GM21526 (cell line): Measurements from ENCODE around the gene SAT2.
"Not testable (repeated sequence)": the region's sequence is repeated elsewhere in the genome, so short reads cannot be mapped to it uniquely, and the experiment has no call there.

ENCODE experiments used
- ATAC-seq: cut with Tn5 transposase; IDR thresholded peaks from one replicate; pipeline ENCODE4 v1.9.1; 2021; ENCODE audit warnings: moderate library complexity; ENCODE audit not compliant: unreplicated experiment, low FRiP score

The SAT2 gene

DNA sequence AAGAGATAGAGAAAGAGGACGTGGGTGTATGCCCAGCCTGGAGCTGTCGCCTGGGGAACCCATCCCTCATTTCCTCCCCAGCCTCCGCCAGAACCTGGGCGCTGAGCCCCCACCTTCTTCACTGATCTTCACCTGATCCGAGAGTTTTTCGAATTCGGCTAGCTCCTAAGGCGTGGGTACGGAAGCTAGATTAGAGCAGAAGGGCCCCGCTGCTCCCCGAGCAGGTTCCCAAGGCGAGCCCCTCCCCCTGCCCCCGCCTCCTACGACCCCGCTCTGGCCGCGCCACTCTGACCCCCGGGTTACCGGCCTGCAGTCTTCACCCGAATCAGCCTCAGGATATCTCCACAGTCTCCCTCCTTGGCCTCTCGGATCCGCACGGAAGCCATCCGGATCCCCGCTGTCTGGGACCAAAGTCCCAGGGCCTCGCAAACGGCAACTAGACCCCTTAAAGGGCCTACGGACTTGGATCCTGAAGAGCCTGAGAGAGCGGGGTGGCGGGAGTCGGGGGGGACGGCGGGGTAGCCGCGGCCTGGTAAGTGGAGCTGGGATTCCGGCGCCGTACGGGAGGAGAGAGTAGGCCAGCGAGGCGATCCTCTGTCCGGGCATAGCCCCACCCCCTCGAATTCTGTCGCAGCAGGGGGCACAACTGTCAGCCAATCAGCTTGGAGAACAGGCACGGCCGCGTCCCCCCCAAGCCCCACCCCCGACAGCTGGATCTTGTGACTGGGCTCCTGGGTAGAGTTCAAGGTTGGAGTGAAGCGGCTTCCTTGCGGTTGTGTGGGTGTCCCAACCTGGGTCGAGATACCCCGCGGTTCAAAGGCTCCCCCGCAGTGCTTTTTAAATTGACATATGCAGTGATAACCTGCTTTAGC lies at the start of gene SAT2:
Gene SAT2 (minus strand): TSS at position 572 of the 872 bp plus-strand sequence. CDS start 186 bp downstream, at position 386.
- ATAC-seq, result peak; percentile 68

DNA sequence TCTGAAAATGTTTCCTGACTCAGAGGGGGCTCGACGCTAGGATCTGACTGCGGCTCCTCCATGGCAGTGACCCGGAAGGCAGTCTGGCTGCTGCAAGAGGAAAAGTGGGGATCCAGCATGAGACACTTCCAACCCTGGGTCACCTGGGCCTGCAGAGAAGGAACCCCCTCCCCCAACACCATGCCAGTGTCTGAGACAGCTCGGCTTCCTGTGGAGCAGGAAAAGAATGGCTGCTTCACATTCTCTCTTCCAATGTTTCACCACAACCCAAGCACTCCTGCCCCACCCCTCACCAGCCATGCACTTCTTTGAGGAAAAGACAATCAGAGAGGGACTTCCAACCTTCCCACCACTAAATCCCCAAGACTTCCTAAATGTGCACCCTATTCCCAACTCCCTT lies 48.9 kb upstream of the SAT2 start:
- ATAC-seq, result no peak

- no peak for ATAC-seq
Measured at GRCh38 chr17:7674934-7675333, 47.3 kb upstream of the SAT2 start.

GRCh38 chr17:7673239-7673638 lies 45.6 kb upstream of the SAT2 start:
- no peak for ATAC-seq

GRCh38 chr17:7668482-7668881 lies 40.9 kb upstream of the SAT2 start:
- ATAC-seq, result no peak

DNA sequence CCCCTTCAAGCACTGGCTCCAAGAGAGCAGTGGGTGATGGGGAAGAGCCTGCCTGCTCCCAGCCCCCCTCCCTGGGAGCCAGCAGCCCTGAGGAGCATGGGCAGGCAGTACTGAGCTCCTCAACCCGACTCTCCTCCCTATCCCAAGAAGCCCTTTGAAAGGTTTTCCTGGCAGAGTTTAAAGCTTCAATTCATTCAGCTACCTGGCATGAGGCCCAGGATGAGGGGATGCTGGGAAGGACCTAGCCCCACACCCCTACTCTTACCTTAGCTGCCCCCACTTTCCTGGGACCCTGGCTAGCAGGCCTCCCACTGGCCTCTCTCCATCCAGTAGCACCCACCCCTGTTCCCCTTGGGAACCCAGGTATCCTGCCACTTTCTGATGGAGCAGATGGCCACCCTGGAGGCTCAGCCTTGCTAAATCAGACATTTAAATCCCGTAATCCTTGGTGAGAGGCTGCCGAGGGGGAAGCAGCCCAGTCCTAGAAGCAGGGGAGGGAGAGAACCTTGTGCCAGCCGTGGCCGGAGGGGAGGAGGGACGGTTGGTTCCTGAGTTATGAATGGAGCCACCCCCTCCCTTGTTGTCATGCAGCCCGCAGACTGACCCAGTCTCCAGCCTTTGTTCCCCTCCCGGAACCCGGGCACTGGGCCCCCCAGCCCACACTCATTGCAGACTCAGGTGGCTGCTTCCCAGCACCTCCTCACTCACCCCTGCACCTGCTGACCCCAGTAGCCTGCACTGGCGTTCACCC lies 40.2 kb upstream of the SAT2 start:
- no peak for ATAC-seq

GRCh38 chr17:7656958-7657609 lies 29.5 kb upstream of the SAT2 start:
- ATAC-seq, result no peak

GRCh38 chr17:7655541-7655840 lies 27.9 kb upstream of the SAT2 start:
- ATAC-seq, result no peak

- no peak for ATAC-seq
Measured at GRCh38 chr17:7654832-7655540, 27.4 kb upstream of the SAT2 start.

DNA sequence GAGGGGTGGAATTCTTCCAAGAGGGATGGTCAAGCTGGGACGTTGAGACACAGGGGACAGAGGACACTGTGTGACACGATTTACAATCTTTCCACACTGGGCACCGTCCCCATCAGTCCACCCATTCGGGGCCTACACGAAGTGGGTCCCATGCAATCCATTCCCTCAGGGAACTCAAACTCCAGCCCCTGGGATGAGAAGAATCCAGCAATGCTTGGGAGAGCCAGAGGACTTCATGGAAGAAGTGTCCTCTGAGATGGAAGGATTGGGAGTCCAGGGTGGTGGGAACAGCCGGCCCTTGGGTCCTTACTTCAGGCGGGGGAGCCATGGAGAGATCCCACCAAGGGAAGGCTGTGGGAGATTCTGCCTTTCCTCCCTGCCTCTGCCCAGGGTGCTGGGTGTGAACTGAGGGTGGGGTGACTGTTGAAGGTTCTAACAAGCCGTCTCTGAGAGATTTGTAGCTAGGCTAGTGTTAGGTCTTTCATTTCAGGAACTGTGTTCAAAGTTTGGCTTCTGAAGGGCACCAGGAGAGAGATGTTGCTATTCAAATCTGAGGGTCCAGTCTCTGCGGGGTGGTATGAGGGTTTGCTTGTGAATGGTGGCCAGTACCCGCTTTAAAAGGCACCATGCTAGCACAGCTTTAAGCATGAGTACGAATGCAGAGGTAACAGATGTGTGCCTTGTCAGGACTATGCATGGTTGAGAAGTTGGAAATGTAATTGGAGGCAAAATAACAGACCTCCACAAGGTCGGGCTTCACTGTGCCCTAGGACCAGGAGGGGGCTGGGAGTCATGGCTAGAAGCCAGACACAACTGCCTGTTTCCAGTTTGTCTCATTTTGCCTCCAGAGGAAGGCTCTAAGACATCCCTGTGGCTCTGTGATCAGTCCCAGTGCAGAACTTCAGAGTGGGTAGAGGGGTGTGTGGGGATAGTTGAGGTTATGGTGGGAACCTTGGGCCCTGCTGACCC lies 25.1 kb upstream of the SAT2 start:
- no peak for ATAC-seq

- ATAC-seq, result no peak
Measured at GRCh38 chr17:7651665-7652387, 24.2 kb upstream of the SAT2 start.

DNA sequence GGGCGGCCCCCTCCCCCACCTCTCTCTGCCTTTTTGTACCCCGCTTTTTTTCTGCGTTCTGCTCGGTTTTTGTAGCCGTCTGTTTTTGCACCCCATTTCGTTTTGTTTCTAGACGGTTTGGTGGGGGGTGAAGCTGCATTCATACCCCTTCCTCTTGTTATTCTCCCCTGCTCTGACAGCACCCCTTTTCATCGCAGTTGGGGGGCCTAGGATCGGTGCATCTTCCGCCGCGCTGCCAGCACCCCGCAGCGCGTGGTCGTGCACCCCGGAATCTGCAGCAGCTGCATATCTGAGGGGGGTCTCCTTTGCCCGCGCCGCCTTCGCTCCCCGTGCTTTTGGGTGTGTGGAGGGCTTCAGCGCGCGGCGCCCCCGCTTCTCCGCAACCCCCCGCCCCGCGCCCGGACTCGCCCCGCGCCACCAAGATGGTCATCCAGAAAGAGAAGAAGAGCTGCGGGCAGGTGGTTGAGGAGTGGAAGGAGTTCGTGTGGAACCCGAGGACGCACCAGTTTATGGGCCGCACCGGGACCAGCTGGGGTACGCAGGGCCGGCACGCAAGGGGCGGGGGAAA lies 23.6 kb upstream of the SAT2 start:
- no peak for ATAC-seq

GRCh38 chr17:7650509-7651096 lies 23.0 kb upstream of the SAT2 start, which contains the start of gene ATP1B2:
Gene ATP1B2, plus strand, starts transcription at chr17:7650926. Its CDS starts 593 bp downstream, at chr17:7651519.
- ATAC-seq, result no peak

DNA sequence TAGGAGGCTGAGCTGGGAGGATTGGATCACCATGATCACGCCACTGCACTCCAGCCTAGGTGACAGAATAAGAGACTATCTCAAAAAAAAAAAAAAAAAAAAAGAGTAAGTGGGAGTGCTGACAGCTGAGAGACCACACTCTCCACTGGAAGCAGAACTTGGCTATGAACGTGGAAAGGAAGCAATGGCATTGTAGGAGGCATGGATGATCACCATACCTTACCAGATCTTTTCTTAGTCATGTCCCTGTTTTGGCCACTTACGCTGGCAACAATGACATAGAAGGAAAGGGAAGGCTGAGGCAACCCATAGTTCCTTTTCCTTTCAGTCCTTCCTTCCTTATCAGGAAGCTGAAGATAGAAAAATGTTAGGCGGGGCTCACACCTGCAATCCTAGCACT lies 19.4 kb upstream of the SAT2 start:
- no peak for ATAC-seq

- ATAC-seq, result no peak
Measured at GRCh38 chr17:7646457-7646856, 18.8 kb upstream of the SAT2 start.

DNA sequence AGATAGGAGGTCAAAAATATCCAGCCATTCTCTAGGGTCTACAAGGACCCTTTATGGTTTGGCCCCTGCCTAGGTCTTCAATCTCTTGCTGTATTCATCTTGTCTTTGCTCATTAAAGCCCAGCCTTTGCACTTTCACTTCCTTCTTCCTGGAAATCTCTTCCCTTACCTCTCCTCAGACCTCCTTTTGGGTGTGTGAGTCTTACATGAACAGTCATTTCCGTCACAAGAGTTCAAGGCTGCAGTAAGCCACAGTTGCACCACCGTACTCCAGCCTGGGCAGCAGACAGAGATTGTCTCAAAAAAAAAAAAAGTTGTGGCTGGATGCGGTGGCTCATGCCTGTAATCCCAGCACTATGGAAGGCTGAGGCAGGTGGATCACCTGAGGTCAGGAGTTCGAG lies 17.2 kb upstream of the SAT2 start:
- no peak for ATAC-seq

GRCh38 chr17:7641635-7642034 lies 14.0 kb upstream of the SAT2 start:
- not testable (repeated sequence) for ATAC-seq

DNA sequence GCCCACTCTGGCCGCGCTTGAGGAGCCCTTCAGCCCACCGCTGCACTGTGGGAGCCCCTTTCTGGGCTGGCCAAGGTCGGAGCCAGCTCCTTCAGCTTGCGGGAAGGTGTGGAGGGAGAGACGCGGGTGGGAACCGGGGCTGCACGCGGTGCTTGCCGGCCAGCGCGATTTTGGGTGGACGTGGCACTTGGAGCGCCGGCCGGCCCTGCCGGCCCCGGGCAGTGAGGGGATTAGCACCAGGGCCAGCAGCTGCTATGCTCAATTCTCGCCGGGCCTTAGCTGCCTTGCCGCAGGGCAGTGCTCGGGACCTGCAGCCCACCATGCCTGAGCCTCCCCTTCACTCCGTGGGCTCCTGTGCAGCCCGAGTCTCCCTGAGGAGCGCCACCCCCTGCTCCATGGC lies 13.2 kb upstream of the SAT2 start:
- ATAC-seq, result no peak
